Cortex of kidney (tissue), 1 donor: ENCODE measurements around the gene SCG2.

Experiments
- DNase-seq: peaks from one replicate; lab custom pipeline; 2025; lab: John Stamatoyannopoulos, UW

Gene SCG2, protein sequence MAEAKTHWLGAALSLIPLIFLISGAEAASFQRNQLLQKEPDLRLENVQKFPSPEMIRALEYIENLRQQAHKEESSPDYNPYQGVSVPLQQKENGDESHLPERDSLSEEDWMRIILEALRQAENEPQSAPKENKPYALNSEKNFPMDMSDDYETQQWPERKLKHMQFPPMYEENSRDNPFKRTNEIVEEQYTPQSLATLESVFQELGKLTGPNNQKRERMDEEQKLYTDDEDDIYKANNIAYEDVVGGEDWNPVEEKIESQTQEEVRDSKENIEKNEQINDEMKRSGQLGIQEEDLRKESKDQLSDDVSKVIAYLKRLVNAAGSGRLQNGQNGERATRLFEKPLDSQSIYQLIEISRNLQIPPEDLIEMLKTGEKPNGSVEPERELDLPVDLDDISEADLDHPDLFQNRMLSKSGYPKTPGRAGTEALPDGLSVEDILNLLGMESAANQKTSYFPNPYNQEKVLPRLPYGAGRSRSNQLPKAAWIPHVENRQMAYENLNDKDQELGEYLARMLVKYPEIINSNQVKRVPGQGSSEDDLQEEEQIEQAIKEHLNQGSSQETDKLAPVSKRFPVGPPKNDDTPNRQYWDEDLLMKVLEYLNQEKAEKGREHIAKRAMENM

GRCh38 chr2:223601932-223602666 lies at the start of gene SCG2:
SCG2 (minus strand) TSS chr2:223602361; CDS start chr2:223599282, 3,079 bp downstream.
- no peak for DNase-seq

GRCh38 chr2:223649554-223650533 lies 47.7 kb upstream of the SCG2 start:
- DNase-seq, result no peak

DNA sequence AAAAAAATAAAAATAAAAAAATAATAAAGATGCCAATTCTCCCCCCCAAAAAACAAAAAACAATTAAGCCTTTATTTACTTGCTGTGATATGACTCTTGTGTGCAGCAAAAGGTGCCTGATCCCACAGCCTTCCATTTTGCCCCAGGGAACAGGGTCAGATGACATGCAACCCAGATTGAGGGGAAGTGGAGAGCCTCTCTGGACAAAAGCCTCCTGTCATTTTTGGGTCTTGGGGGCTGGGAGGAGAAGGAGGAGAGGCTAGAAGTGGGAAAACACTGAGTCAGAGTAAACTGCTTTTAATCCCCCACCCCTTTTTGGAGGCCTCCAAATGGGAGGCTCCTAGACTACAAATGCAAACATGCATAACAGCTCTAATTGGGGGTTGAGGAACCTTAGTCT lies 46.6 kb upstream of the SCG2 start:
- no peak for DNase-seq

- no peak for DNase-seq
Observed at GRCh38 chr2:223647258-223647952, 45.2 kb upstream of the SCG2 start.

GRCh38 chr2:223644136-223644535 lies 42.0 kb upstream of the SCG2 start:
- no peak for DNase-seq

DNA sequence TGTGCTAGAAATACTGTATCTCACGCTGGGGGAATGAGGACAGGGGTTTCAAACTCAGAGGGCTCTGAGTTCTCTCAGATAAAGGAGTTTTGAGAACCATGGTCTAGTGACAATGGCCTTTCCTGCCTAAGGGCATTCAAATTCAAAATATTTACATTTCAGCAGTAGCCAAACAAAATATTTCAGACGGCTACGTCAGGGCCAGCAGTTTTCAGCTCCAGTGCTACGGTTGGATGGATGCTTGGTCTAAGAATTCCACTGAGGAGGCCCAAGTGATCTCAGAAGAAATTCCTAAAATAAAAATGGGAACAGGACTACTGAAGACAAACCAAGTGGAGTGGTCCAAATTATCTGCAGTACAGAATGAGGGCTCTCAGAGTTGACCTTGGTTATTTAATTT lies 41.1 kb upstream of the SCG2 start:
- DNase-seq, result no peak

DNA sequence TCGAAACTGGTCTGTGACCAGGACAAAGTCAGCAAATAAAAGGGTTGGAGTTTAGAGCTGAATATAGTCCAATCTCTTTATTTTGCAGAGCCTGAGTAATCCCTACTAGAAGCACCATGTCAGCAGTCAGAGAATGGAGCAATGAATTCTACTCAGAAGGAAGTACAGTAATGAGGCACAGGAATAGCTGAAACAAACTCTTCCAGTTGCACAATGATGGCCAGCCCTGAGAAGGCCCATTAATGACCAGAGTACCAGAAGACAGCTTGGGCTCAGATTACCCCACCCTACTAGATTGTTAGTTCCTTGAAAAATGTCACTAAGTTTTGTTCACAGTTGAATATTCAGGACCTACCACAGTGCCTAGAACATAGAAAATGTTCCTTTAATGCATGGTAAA lies 40.3 kb upstream of the SCG2 start:
- DNase-seq, result no peak

DNA sequence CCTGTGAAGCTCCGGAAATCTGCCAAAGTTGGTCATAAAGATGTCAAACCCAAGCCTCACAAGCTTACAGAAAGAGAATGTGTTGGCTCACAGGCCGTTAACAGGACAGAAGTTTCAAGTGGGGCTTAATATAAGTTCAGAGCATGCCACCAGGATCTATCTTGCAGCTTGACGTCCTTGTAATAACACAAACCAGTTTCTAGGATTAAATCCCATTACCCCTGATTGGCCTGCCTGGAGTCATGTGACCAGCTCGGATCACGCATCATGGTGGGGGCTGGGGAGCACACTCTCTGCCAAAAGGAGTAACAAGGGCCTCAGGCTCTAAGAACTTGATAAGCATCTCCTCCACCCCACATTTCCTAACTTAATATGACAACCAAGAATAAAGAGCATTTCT lies 38.9 kb upstream of the SCG2 start:
- no peak for DNase-seq

DNA sequence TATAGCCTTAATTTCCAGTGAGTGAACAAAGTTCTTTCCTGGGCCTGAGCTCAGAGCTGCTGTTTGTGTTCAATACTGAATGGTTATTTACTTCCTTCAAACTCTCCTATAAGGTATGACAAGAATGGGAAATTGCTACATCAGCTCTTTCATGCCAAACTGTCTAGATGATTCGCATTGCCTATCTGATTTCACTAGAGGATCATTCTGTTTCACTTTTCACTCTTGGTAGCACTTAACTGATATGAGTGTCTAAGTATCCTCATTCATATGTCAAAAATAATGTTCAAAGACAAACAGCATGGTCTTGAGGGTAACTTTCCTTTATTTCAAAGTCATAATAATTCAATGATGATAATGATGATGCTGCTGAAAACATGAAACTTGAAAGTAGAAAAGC lies 32.9 kb upstream of the SCG2 start:
- DNase-seq, result no peak

- no peak for DNase-seq
Observed at GRCh38 chr2:223634238-223634637, 32.1 kb upstream of the SCG2 start.

DNA sequence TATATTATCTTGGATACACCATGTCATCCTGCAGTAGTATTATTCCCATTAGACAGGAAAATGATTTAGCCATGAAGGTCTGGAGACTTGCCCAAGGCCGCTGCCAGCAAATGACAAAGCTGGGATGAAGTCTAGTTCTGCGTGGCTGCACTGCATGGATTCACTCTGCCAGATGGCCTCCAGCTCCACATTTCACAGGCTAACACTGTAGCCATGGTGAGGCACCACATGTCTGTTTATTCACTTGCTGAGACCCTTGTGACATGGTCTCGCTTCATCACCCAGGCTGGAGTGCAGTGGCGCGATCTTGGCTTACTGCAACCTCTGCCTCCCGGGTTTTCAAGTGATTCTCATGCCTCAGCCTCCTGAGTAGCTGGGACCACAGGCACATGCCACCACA lies 31.5 kb upstream of the SCG2 start:
- DNase-seq, result no peak

DNA sequence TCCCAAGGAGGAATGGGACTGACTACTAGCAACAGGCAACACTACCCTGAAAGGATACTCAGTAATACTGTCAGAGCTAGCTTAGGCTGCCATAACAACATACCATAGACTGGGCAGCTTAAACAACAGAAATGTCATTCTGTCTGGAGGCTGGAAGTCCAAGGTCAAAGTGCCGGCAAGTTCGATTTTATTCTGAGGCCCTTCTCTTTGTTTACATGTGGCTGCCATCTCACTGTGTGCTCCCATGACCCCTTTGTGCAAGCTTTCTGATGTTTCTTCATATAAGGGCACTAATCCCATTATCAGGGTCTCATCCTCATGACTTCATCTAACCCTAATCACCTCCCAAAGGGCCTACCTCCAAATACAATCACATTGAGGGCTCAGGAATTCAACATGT lies 30.7 kb upstream of the SCG2 start:
- DNase-seq, result no peak

GRCh38 chr2:223626716-223627115 lies 24.6 kb upstream of the SCG2 start:
- no peak for DNase-seq

DNA sequence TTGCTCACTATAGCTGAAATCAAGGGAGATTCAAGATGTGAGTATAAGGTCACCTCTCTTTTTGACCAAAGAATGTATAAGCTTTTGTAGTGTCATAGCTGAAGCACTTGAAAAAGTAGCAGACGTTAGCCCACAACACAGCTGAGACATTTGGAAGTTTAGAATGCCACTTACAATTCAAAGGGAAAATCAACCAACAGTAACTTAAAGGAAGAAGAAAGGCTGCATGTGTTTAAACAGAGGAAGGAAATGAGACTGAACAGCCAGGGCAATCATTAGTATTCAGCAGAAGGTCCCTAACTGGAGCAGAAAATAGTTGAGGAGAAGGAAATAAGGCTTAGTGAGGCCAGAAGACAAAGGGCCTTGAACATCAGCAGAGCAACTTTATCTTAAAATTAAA lies 23.5 kb upstream of the SCG2 start:
- no peak for DNase-seq

- DNase-seq, result no peak
Observed at GRCh38 chr2:223621901-223622300, 19.7 kb upstream of the SCG2 start.

DNA sequence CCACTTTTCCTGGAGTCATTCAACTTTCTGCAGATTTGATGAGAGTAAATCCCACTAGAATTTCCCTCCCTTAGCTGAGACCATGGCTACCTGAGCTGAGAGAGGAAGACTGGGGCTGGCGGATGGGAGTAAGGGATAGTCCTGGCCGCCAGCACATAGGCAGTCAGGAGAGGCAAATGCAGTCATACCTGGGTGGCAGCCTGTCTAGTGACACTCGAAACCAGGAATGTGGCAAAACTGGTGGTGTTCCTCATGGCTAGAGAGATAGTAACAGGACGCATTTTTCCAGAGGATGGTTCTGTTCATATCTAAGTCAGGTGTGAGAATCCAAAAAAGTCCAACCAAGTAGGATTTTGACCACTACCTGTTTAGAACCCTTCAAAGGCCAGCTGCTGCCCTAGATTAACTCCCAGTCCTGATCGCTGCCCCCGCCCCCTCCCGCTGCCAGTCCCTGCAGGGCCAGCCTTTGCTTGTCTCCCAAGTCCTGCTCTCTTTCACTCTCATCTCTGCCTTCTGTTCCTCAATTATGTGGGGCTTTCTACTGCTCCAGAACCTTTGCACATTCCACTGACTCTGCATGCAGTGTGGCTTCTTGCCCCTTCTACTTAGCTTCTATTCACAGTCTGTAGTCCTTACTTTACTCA lies 17.4 kb upstream of the SCG2 start:
- no peak for DNase-seq

GRCh38 chr2:223618172-223619035 lies 16.2 kb upstream of the SCG2 start:
- DNase-seq, result no peak

DNA sequence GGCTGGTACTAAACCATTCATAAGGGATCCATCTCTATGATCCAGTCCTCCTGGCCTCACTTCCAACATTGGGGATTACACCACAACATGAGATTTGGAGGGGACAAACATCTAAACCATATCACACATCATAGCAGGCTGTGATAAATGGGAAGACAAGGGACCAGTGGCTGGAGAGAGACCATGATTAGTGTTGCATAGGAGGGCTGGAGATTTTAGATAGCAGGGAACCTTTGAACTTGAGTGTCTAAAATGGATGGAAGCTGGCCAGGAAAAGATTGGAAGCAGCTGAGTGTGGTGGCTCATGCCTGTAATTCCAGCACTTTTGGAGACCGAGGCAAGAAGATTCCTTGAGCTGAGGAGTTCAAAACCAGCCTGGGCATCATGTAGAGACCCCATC lies 12.4 kb upstream of the SCG2 start:
- DNase-seq, result no peak

DNA sequence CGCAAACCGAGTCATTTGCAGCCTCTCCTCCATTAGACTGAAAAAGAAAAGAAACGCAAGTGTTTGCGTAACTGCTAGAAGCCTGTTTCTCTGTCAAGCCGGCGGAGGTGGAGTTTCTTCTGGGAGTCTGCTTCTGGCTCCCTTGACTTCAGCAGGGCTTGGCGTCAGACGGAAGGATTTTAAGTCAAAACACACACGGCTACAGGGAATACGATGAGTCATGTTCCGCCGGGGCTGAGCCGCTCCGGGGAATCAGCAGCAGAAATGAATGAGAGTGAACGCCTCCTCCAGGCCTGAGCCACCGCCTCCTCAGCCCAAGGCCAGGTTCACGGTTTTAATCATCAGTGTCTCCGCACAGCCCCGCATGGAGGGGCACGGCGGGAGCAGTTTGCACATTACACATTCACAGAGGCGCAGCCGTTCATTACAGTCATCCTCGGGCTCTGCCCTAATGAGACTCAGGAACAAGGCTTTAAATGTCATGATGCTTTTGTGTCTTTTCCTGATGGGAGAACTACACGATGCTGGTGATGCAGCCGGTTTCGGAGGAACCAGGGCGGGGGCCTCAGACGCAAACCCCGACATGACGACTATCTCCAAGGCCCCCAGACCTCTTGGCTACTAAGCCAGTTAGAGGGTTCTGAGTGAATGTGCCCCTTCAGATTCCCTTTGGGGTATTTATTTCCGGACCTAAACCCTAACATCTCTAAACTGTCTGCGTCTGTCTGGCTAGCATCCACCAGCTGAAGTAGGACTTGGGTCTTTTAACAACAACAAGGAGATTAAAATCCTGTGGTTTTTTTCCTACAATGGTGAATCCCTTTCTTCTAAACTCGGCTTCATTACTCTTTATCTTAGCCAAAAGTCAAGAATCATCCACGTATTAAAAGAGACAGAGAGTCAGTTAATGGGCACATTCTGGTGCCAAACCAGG lies 11.1 kb upstream of the SCG2 start:
- DNase-seq, result no peak
